SK-N-MC (cell line): ENCODE results near the gene ZHX3.

Source experiments
- EZH2 ChIP-seq: fragments of 200-600 bp; sonication (generic); IDR thresholded peaks from one replicate; pipeline ENCODE4 v1.6.1; 2017; ENCODE audit warnings: antibody characterized with exemption
- FOXP2 ChIP-seq: optimal IDR thresholded peaks from 2 replicates; pipeline ENCODE3; 2011; ENCODE audit warnings: mild to moderate bottlenecking, moderate library complexity; ENCODE audit not compliant: insufficient read depth; ENCODE audit errors: extremely low read length, control extremely low read depth
- POLR2AphosphoS5 ChIP-seq: IDR thresholded peaks from 2 replicates; pipeline ENCODE4 v1.6.1; 2012; ENCODE audit warnings: mild to moderate bottlenecking, low read depth, low read length, borderline replicate concordance

- no peak for TF ChIP-seq EZH2
- TF ChIP-seq POLR2AphosphoS5 = no peak
- TF ChIP-seq FOXP2 = no peak
Measured at GRCh38 chr20:41348430-41349172, 31.1 kb upstream of the ZHX3 start.
